Measurements from ENCODE around the gene SELENOH.

The SELENOH gene

GRCh38 chr11:57746920-57747319 is 5.6 kb downstream of the SELENOH start:
- DNase-seq (ENCODE audit: low read depth): no peak

DNA sequence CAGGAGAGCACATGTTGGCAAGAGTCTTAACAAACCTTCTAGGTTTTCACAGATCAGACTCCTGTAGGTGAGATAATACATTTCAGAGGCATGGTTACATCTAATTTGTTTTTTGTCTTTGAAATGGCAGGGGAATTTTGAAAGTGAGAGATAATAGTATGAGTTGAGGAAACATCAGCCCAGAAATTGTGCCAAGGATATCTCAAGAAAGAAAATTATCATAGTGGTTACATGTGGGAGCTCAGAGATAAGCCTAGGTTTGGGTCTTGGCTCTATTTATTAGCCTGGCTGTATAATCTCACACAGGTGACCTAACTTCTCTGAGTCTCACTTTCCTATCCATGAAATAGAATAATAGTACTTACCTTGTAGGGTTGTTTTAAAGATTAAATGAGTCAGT is 9.9 kb downstream of the SELENOH start:
- no peak for DNase-seq (ENCODE audit: low read depth)

GRCh38 chr11:57751676-57752253 is 10.5 kb downstream of the SELENOH start, which contains the start of gene BTBD18:
BTBD18 (minus strand) TSS chr11:57751819; CDS start chr11:57751188, 631 bp downstream.
- peak; percentile 57 for DNase-seq (ENCODE audit: low read depth)

DNA sequence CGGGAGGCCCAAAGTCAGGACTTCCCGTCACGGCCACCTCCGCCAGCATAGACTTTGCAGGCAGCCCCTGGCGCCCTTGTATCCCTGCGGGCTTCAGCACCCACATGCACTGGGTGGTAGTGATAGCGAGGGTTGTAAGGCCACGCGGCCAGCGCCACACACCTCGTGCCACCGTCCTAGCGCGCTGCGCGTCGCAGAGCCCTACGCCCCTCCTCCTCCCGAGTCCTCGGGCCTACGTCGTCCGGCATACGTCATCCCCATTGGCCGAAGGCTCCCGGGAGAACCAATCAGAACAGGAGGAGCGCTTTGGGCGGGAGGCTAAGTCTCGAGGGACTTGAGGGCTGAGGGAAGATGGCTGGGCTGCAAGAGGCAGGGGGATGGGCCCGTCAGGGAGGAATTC is 11.7 kb downstream of the SELENOH start:
- no peak for DNase-seq (ENCODE audit: low read depth)

DNA sequence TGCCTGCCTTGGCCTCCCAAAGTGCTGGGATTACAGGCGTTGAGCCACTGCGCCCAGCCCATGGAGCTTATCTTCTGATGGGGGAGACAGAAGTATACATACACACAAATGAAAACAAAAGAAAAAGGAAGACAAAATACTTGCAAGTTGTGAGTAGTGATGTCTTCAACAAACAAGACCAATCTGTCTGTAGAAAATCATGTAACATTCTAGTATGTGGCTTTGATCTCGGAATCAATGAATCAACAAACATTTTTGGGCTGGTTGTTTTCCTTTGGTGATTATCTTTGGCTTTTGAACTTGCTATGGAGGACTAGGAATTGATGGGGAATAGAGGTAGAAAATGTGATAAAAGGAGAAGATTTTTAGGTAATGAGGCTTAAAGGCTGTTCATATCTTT is 16.9 kb downstream of the SELENOH start:
- no peak for DNase-seq (ENCODE audit: low read depth)

GRCh38 chr11:57761301-57762234 is 20.3 kb downstream of the SELENOH start, which contains the start of gene CTNND1:
CTNND1 (plus strand) TSS chr11:57761802; CDS start chr11:57791479, 29,677 bp downstream.
- peak; percentile 98 for DNase-seq (ENCODE audit: low read depth)

DNA sequence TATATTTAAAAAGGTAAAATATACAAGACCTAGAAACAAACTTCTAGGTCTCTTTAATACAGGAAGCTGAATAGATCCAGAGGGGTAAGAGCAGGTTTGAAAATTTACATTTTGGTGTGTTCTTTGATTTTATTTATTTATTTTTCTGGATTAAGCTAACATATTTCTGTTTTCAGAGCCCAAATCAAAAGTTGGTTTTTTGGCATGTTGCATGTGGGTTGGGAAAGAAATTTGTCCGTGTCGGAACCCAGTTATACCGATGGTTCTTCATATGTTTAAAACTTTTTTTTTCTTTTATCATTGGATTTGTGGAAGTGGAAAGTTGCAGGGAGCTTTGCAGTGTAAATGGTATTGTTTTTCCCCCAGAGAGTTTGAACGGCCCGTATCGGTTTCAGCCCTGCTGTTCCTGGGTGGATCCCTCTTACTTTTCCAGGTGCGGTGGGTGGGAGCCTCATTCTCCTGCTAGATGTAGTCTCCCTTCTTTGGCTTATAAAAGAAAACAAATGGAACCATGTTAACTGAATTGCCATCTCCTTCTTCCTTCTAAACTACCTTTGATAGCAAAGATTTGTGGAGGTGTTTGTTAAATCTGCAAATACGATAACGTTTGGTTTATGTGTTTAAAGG is 21.1 kb downstream of the SELENOH start:
- no peak for DNase-seq (ENCODE audit: low read depth)

GRCh38 chr11:57763568-57763967 is 22.3 kb downstream of the SELENOH start:
- peak; percentile 58 for DNase-seq (ENCODE audit: low read depth)

DNA sequence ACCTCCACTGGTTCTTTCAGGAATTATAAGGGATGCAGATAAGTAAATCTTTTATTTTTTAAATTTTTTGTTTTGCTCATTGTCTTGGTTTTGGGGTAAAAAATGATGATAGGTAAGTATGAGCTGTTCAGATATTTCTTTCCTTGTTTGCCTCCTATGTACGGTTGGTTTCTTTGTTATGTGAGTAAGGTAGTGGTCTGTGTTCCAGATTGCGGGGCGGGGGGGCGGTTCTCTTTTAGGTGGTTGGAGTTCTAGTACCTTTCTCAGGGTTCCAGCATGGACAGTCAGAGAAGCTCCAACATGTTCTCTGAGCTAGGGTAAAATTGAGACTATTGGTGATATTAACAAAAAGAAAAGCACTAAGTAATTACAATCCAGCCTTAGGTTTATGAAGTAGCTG is 22.7 kb downstream of the SELENOH start:
- DNase-seq (ENCODE audit: low read depth): no peak

- peak; percentile 35 for DNase-seq (ENCODE audit: low read depth)
Measured at GRCh38 chr11:57764566-57764965, 23.3 kb downstream of the SELENOH start.

- DNase-seq (ENCODE audit: low read depth): no peak
Measured at GRCh38 chr11:57764972-57765371, 23.7 kb downstream of the SELENOH start.

DNA sequence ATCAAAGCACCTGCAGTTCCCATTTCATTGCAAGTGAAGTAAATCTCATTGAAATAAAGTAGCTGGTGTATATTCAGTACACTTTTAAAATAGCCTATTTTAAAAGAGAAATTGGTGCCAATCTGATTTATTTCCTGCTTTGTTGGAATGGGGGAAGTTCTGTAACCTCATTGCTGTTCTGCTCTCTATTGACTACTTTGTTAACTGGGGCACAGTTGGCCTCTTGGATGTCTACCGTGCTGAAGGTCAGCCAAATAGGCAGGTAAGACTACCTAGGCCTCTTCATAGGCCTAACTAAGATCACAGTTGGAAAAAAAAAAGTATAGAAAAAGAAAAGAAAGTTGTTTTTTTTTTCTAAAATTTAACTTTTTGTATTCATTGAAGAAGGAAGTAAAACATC is 29.5 kb downstream of the SELENOH start:
- DNase-seq (ENCODE audit: low read depth): no peak

DNA sequence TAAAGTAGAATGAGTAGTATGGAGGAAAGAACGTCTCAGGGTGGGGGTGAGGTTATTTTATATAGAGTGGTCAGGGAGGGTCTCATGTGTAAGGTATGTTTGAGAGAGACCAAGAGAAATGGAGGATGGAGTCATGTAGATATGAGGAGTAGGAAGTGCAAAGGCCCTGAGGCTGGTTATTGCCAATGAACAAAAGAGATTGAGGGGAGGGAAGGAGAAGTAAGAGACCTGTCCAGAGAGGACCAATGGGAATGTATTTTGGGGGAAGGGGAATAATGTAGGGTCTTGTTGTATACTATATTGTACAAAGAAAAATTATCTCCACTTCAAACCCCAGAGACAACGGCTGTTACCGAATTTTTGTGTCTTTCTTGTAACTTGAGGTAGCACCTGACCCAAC is 30.1 kb downstream of the SELENOH start:
- no peak for DNase-seq (ENCODE audit: low read depth)

DNA sequence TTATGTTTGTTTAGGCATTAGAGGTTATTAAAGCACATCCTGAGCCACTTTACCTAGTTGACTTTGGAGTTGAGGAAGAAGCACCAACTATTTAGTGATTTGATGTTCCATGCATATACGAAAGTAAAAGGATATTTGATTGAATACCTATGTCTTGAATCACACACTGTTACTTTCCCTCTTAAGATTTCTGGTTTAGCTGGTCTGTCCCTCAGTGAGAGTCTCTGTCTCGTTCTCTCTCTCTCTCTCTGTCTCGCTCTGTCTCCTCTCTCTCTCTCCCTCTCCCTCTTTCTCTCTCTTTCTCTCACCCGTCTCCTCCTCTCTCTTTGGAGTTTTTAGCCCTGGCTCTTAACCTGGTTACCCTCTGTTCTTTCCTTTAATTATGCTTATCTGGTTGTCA is 31.3 kb downstream of the SELENOH start:
- peak; percentile 48 for DNase-seq (ENCODE audit: low read depth)

- no peak for DNase-seq (ENCODE audit: low read depth)
Measured at GRCh38 chr11:57773026-57773598, 31.8 kb downstream of the SELENOH start.

GRCh38 chr11:57775491-57775890 is 34.2 kb downstream of the SELENOH start:
- DNase-seq (ENCODE audit: low read depth): no peak

- peak; percentile 87 for DNase-seq (ENCODE audit: low read depth)
Measured at GRCh38 chr11:57776031-57776521, 34.8 kb downstream of the SELENOH start.

GRCh38 chr11:57776577-57777210 is 35.4 kb downstream of the SELENOH start:
- no peak for DNase-seq (ENCODE audit: low read depth)

- DNase-seq (ENCODE audit: low read depth): peak; percentile 32
Measured at GRCh38 chr11:57777969-57778317, 36.7 kb downstream of the SELENOH start.

DNA sequence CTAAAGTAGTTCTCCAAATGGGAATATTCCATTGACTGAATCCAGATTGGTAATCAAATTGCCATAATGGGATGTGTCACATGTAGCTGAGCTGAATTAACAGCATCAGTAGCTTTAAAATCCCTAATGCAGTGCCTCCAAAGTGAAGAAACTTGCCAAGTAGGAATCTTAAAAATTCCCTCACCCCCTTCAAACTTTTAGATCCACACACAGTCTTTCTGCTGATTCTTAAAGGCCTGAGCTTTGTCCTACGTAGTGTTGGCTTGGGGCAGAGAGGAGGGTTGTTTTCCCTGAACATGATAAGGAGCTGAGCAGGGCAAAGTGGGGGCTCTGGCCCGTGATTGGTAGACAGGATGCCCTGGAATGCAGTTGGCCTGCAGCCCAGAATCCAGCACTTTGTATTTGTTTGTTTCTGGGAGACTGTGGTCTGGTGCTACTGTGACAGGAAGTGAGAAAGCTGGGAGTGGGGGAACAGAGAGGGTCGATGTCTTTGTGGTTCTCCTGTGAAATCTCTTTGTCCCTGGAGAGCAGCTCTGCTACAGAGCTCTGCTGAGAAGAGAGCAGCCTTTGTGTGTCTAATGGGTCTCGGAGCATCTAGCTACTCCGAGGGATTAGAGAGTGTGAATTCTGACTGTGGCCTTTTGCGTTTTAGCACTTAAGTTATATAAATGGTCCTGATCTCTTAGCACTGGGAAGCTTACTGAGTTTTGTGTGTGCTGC is 37.2 kb downstream of the SELENOH start:
- DNase-seq (ENCODE audit: low read depth): peak; percentile 99

DNA sequence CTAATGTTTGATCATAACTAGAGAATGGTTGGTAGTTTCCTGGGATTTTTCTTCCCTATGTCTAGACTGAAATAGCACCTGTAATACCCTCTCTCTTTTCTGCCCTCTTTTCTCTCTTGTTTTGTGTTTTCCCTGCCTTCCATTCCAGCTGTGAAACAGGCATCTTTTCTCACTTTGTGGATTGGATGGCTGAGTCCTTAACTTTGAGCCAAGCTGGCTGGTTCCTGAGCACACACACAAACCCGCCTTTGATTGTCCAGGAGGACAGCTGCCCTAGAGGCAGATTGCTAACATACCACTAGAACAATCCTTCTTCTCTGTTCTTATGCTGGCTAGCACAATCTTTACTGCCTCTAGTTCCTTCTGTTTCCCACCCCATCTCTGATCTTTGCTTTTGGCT is 38.0 kb downstream of the SELENOH start:
- peak; percentile 82 for DNase-seq (ENCODE audit: low read depth)
